Breast epithelium (tissue), 3 donors: Measurements from ENCODE around the gene VGLL4.

Experiments used
- POLR2AphosphoS5 ChIP-seq, 3 donors: sonication (generic); formaldehyde crosslinking; IDR thresholded peaks; one replicate each; pipeline ENCODE4 v1.6.1; 2017; ENCODE audit warnings: antibody characterized with exemption in 3 of 3
- TF ChIP-seq, protein P1 (sequence below), 3 donors: fragments of 450-650 bp; IDR thresholded peaks; one replicate each; pipeline ENCODE4 v1.5.1; 2016 to 2017; ENCODE audit warnings: antibody characterized with exemption in 3 of 3, mild to moderate bottlenecking in 3 of 3, moderate library complexity in 3 of 3

DNA sequence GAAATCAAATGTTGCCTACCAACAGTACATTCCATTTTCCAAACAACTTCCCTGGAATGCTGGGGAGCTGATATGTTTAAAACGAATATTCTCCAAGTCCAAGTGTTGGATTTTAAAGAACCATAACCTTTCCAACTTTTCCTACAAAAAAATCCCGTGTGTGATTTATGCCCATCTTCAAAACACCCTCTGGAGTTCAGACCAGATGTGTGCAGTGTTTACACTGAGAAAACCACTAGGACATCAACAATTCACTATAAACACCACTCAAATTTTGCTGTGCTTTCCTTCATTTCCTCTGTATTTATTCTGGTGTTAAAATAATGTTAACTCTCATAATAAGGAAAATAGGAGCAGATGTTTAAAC lies 2.4 kb downstream of the VGLL4 start:
- TF ChIP-seq, protein P1, sequence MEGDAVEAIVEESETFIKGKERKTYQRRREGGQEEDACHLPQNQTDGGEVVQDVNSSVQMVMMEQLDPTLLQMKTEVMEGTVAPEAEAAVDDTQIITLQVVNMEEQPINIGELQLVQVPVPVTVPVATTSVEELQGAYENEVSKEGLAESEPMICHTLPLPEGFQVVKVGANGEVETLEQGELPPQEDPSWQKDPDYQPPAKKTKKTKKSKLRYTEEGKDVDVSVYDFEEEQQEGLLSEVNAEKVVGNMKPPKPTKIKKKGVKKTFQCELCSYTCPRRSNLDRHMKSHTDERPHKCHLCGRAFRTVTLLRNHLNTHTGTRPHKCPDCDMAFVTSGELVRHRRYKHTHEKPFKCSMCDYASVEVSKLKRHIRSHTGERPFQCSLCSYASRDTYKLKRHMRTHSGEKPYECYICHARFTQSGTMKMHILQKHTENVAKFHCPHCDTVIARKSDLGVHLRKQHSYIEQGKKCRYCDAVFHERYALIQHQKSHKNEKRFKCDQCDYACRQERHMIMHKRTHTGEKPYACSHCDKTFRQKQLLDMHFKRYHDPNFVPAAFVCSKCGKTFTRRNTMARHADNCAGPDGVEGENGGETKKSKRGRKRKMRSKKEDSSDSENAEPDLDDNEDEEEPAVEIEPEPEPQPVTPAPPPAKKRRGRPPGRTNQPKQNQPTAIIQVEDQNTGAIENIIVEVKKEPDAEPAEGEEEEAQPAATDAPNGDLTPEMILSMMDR (IDR thresholded peaks at IDR 0.05) = no peak
- TF ChIP-seq POLR2AphosphoS5 (IDR thresholded peaks at IDR 0.05) = no peak
